NCI-H526 treated with DMSO at 0.1 percent for 48 hours (cell line): ENCODE measurements around the gene NLRP9.

ENCODE experiments used
- DNase-seq: peaks from one replicate; lab custom pipeline; 2025; lab: John Stamatoyannopoulos, UW

The NLRP9 gene

DNA sequence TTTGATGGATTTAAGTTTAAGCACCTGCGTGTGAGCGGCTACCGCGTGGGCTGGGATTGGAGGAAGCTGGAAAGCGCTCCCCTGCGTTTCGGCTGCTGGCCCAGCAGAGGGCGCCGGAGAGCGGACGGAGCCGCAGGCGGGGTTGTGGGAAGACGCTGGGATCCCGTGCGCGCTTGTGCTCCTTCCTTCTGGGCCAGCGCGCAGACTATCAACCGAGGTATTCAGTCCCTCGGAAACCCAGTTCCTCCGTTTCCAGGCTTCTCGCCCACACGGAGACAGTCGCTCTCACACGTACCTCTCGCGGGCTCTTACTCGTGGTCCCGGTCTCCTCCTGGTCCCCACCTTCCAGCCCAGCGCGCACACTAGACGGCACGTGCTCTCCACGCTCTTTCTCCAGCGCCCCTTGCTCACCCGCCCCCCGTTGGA lies 34.4 kb downstream of the NLRP9 start:
- no peak for DNase-seq

GRCh38 chr19:55702131-55702627 lies 36.0 kb downstream of the NLRP9 start:
- no peak for DNase-seq

DNA sequence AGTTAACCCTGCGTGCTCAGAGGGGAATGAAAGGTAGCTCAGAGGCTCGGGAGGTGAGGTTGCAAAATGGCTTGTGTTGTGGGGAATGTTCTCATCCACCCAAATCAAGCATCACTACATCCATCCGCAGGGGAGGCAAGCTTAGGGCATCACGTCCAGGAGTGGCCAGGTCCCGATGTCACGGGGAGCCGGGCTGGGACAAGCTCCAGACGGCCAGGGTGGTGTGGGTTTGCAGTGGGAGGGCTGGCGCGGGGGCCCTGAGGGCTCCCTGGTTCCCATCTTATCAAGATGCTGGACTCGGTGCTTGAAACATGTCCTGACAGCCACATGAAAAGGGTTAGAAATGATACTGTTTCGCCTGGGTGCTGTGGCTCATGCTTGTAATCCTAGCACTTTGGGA lies 37.4 kb downstream of the NLRP9 start:
- no peak for DNase-seq

DNA sequence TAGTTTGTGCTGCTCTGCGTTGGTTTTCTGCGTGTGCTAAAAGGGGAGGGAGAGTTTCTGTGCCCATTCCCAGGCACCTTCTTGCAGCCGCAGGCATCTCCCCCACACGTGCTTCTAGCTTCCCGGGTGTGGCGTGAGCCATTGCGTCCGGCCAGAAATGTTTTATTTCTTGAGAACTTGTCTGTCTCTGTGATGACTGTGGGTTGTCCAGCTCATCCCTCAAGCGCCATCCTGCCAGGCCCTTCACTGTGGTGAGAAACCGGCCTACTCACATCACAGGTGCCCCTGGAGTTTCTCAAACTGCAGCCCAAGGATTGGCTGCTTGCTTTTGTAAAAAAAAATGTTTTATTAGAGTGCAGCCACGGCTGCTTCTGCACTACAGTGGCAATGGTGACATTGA lies 39.0 kb downstream of the NLRP9 start:
- no peak for DNase-seq

DNA sequence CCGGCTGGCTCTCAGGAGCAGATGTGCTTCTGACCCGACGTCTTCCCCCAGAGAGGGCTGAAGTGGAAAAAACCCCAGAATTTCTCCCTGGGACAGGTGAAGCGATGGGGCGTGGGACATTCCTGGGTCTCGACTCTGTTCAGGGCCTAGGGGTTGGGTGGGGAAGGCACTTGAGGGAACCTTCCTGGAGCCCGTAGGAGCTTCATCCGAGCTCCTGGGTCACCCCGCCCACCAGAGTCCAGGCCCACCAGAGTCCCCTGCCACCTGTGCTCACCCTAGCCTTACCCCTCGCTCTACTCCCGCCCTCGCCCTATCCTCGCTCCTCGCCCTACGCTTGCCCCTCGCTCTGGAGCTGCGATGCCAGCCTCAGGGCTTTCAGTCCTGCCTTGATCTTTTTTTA lies 39.9 kb downstream of the NLRP9 start:
- no peak for DNase-seq

DNA sequence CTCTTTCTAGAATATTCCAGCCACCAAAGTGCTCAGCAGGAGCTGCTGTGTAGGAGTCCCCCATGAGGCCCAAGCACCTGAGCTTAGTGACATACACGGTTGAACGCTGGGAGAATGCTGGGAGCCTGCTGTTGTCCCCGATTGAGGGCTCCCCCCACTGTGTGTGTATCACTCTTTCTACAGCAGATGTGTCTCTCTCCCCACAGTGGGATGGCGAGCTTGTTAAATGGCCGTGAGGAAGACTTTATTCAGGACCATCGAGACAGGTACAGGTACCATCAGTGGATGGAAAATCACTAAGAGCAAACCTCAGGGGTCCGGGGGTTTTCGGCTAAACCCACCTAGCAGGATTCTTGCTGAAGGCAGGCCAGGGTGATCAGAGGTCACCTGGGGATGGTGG lies 40.5 kb downstream of the NLRP9 start:
- no peak for DNase-seq

- DNase-seq = no peak
These were observed 41.1 kb downstream of the NLRP9 start for GRCh38 chr19:55697069-55697440.

GRCh38 chr19:55696301-55697068 lies 41.7 kb downstream of the NLRP9 start:
- no peak for DNase-seq

GRCh38 chr19:55695511-55696290 lies 42.5 kb downstream of the NLRP9 start:
- no peak for DNase-seq

DNA sequence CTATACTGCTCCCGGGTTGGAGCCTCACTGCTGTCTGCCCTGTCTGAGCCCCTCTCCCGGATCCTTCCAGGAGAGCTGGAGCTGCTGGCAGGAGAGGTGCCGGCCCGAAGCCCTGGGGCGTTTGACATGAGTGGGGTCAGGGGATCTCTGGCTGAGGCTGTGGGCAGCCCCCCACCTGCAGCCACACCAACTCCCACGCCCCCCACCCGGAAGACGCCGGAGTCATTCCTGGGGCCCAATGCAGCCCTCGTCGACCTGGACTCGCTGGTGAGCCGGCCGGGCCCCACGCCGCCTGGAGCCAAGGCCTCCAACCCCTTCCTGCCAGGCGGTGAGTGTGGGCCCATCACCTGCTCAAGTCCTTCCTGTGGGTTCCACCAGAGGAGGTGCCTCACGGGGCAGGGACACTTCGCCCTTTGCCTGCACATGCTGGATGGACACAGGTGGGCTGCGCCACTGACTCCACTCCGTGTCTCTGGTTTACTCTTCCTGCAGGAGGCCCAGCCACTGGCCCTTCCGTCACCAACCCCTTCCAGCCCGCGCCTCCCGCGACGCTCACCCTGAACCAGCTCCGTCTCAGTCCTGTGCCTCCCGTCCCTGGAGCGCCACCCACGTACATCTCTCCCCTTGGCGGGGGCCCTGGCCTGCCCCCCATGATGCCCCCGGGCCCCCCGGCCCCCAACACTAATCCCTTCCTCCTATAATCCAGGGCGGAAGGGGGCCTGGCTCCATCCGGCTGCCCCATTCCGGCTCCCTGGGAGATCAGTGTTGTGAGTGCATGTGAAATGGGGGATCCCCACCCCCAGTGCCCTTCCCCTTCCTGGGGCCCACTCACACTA lies 43.3 kb downstream of the NLRP9 start:
- no peak for DNase-seq

DNA sequence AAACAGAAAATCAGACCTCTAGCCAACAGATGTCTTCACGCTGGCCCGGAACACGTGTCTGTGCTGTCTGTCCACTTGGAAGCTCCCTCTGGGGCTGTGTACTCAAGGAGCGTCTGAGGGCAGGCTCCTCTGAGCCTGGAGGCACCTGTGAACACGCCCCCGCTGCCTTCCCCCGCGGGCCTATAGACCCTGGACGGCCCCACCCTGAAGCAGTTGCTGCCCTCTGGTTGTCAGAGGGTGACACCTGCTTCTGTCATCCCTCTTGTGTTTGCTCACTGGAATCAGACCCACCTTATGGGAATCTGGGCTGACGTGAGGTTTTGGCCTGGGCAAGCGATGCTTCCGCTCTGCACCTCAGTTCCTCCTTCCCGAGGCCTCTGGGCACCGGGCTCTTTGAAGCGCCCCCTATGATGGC lies 44.0 kb downstream of the NLRP9 start:
- DNase-seq = no peak

- DNase-seq = no peak
These were observed 44.7 kb downstream of the NLRP9 start for GRCh38 chr19:55693336-55693974.

GRCh38 chr19:55692681-55693081 lies 45.5 kb downstream of the NLRP9 start:
- no peak for DNase-seq

DNA sequence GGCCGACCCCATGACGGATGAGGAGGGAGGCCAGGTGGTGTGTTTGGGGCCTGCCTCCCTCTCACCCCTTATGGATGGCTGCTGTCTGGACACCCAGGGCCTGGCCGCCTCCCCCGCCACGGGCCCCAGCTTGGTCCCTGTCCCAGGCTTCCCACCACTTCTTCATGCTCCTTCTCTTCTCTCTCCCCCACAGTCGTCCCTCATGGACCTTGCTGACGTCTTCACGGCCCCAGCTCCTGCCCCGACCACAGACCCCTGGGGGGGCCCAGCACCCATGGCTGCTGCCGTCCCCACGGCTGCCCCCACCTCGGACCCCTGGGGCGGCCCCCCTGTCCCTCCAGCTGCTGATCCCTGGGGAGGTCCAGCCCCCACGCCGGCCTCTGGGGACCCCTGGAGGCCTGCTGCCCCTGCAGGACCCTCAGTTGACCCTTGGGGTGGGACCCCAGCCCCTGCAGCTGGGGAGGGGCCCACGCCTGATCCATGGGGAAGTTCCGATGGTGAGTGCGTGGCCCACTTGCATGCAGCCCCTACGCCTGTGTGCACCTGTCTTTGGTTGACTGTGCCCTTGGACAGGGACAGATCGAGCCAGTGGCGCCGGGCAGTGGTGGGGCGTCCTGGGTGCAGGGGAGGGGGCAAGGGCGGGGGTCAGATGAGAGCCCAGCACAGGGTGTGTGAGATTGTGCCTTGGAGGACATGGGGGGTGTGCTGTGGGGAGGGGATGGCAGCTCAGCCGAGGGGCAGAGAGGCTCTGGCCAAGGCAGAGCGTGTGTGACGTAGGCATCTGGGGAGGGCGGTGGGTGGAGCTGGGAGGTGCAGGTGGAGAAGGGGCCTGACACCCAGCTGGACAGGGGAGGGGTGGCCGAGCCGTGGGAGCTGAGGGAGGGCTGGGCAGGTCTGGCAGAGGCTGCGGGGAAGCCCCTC lies 46.4 kb downstream of the NLRP9 start:
- DNase-seq = no peak

DNA sequence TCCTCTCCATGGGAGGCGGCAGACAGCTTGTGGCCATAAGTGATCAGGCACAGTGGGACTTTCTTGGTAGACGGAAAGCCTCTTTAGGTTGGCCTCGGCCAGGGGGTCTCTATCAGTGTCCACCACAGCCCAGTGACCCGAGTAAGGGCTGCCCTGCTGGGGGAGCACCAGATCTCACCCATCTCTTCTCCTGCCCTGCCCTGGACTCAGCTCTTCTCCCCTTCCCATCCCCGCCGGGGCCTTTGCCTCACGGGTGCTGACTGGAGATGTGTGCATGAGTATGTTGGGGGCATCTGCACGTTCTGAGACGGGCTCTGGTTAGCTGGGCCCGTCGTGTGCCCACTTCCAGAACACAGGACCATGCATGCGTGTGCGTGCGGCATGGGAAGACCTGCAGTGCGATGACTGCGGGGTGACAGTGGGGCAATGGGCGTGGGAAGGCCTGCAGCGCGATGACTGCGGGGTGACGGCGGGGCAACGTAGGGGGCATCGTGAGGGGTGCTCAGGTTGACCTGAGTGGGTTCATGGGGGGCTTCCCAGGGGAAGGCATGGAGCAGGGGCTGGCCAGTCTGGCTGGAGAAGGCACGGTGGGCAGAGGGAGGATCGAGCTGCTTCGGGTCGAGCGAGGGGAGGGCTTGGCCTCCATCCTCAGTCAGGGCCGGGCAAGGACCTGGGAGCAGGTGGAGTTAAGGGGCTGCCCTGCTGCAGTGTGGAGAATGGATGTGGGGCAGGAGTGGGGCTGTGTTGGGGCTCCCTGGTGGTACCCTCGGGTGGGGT lies 47.2 kb downstream of the NLRP9 start:
- no peak for DNase-seq

- no peak for DNase-seq
These were observed 48.0 kb downstream of the NLRP9 start for GRCh38 chr19:55690109-55690768.

DNA sequence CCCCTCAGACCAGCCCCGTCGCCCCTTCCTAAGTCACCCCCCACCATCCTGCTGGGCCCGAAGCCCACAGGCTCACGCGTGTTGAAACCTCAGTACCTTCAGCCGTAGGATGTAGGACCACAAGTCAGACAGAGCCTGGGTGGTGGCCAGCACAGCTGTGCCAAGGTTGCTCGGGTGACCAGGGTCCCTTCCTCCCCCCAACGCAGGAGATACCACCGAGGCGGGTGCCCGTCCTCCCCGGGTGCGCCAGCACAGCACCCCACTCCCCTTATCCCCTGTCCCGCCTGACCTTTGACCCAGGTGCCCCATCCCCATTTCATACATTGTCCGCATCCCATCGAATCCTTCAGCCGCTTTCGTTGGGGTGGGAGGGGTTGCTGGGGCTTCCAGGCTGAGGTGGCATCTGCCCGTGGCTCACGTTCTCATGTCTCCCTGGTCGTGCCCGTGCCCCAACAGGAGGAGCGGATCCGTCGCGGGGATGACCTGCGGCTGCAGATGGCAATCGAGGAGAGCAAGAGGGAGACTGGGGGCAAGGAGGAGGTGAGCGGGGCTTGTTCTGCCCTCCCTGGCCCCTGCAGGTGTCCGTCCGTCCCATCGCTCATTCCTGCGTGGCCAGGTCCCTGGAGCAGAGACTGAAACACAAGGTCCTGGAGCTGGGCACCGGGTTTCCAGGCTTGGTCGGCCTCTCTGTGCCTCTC lies 48.6 kb downstream of the NLRP9 start:
- no peak for DNase-seq

GRCh38 chr19:55688422-55689218 lies 49.6 kb downstream of the NLRP9 start:
- no peak for DNase-seq
